WTC11 (cell line): ENCODE data around the gene SCNM1. TPM values are rescaled to one million over a fixed set of nuclear protein-coding genes. Genes with fewer than 3 reads are reported as not detected.

Experiments
- ATAC-seq: fragments of 200-7000 bp; cut with Tn5 transposase; 2 replicates; pipeline ENCODE4 v1.10.0; 2021; ENCODE audit warnings: mild to moderate bottlenecking, moderate library complexity
- CTCF ChIA-PET: fragments of 300-600 bp; sonication (Branson Sonifier 250); formaldehyde crosslinking; loops from one replicate; lab custom pipeline; 2021; ENCODE audit warnings: antibody characterized with exemption; lab: Charles Lee
- POLR2A ChIA-PET: fragments of 350-600 bp; sonication (Branson Sonifier 250); formaldehyde crosslinking; loops from one replicate; lab custom pipeline; 2021; ENCODE audit warnings: antibody characterized with exemption; lab: Charles Lee
- DNase-seq: peaks from one replicate; pipeline ENCODE4 v3.0.0; 2021; ENCODE audit warnings: low spot score
- H3K27ac Mint-ChIP-seq: 2 replicates; pipeline ENCODE4 v1.8.0; 2021; ENCODE audit warnings: mixed read lengths
- H3K27me3 Mint-ChIP-seq: 2 replicates; pipeline ENCODE4 v1.8.0; 2021; ENCODE audit warnings: low read depth, mild to moderate bottlenecking, moderate library complexity, mixed read lengths
- H3K36me3 Mint-ChIP-seq: 2 replicates; pipeline ENCODE4 v1.8.0; 2021; ENCODE audit warnings: mixed read lengths
- H3K4me1 Mint-ChIP-seq: 2 replicates; pipeline ENCODE4 v1.8.0; 2022; ENCODE audit warnings: mixed read lengths
- H3K4me3 Mint-ChIP-seq: 2 replicates; pipeline ENCODE4 v1.8.0; 2021; ENCODE audit warnings: mild to moderate bottlenecking, moderate library complexity, mixed read lengths
- H3K9me3 Mint-ChIP-seq: 2 replicates; pipeline ENCODE4 v1.8.0; 2021; ENCODE audit warnings: mixed read lengths
- AFF4 ChIP-seq: sonication (generic); formaldehyde crosslinking; IDR thresholded peaks from 2 replicates; pipeline ENCODE4 v1.8.1; 2023; ENCODE audit warnings: mild to moderate bottlenecking, missing genetic modification reagents, borderline replicate concordance
- CTCF ChIP-seq: fragments of 200-600 bp; IDR thresholded peaks from 2 replicates; pipeline ENCODE4 v1.8.0; 2022; ENCODE audit warnings: antibody characterized with exemption
- E2F1 ChIP-seq: sonication (generic); formaldehyde crosslinking; IDR thresholded peaks from 2 replicates; pipeline ENCODE4 v1.8.0; 2022; ENCODE audit warnings: mild to moderate bottlenecking, missing genetic modification reagents
- EMX1 ChIP-seq: fragments of 250-450 bp; sonication (Bioruptor Pico); IDR thresholded peaks from 2 replicates; pipeline ENCODE4 v1.8.0; 2021; ENCODE audit warnings: mild to moderate bottlenecking
- FOXP4 ChIP-seq: sonication (generic); formaldehyde crosslinking; IDR thresholded peaks from 2 replicates; pipeline ENCODE4 v1.8.0; 2022; ENCODE audit warnings: mild to moderate bottlenecking, missing genetic modification reagents
- HMGXB4 ChIP-seq: sonication (generic); formaldehyde crosslinking; IDR thresholded peaks from 2 replicates; pipeline ENCODE4 v1.8.1; 2023; ENCODE audit warnings: mild to moderate bottlenecking, moderate library complexity, missing genetic modification reagents
- NR1H2 ChIP-seq: sonication (generic); formaldehyde crosslinking; IDR thresholded peaks from 2 replicates; pipeline ENCODE4 v1.9.0; 2021; ENCODE audit warnings: mild to moderate bottlenecking, moderate library complexity, missing genetic modification reagents
- NR3C1 ChIP-seq: sonication (generic); formaldehyde crosslinking; conservative IDR thresholded peaks from 2 replicates; pipeline ENCODE4 v1.8.1; 2023; ENCODE audit warnings: low read depth, mild to moderate bottlenecking, missing genetic modification reagents
- OVOL2 ChIP-seq: fragments of 250-450 bp; sonication (Bioruptor Pico); IDR thresholded peaks from 2 replicates; pipeline ENCODE4 v1.9.0; 2021; ENCODE audit warnings: mild to moderate bottlenecking, borderline replicate concordance
- ZNF121 ChIP-seq: sonication (generic); formaldehyde crosslinking; IDR thresholded peaks from 2 replicates; pipeline ENCODE4 v1.8.0; 2023; ENCODE audit warnings: missing genetic modification reagents
- ZNF281 ChIP-seq: sonication (generic); formaldehyde crosslinking; IDR thresholded peaks from 2 replicates; pipeline ENCODE4 v1.8.0; 2023; ENCODE audit warnings: mild to moderate bottlenecking, missing genetic modification reagents
- ZNF317 ChIP-seq: sonication (generic); formaldehyde crosslinking; IDR thresholded peaks from 2 replicates; pipeline ENCODE4 v1.8.1; 2023; ENCODE audit warnings: low read depth, mild to moderate bottlenecking, moderate library complexity, missing genetic modification reagents, borderline replicate concordance
- total RNA-seq: library from RNA; stranded (reverse); gene quantifications from 3 replicates; pipeline ENCODE4 v1.2.3, GENCODE V29; 2021

Gene SCNM1
- total RNA-seq, 1 experiment from 2014 or later: 45.3 TPM

- no peak for TF ChIP-seq FOXP4 (CRISPR knock-in tag)
- Mint-ChIP-seq H3K4me1 (no peaks in the 10 kb centered on the region), H3K9me3 (no peaks in the 10 kb centered on the region), H3K36me3 (peaks cover 34% of the 10 kb centered on the region), H3K27me3 (no peaks in the 10 kb centered on the region), H3K27ac (no peak overlapping the region), H3K4me3 (no peak overlapping the region)
- ATAC-seq: no peak
- no peak for DNase-seq
- POLR2A ChIA-PET: no interaction called here
- CTCF ChIA-PET: interaction anchor here (0.5 to 1.9 kb wide), 5 partner anchors 9 to 195 kb away, joined by 3 to 13 read pairs (median 7); partner anchors contain the start of genes LYSMD1, SCNM1 and VPS72
These were observed 9.2 kb downstream of the SCNM1 start for GRCh38 chr1:151175041-151175741.

GRCh38 chr1:151175863-151176262 lies 9.9 kb downstream of the SCNM1 start, which contains the start of gene TMOD4:
Gene TMOD4 (minus strand): TSS chr1:151175981. CDS start chr1:151174875, 1,106 bp downstream.
- H3K9me3 Mint-ChIP-seq: no peaks in the 10 kb centered on the region
- DNase-seq: peak; percentile 19
- TF ChIP-seq CTCF (peak; percentile 51), NR3C1 (CRISPR knock-in tag) (no peak)
- H3K27me3 Mint-ChIP-seq: no peaks in the 10 kb centered on the region
- no peak within 1 kb of the TSS for H3K4me3 Mint-ChIP-seq
- H3K27ac Mint-ChIP-seq: no peak within 1 kb of the TSS
- POLR2A ChIA-PET: no interaction called here
- CTCF ChIA-PET: interaction anchor here (0.6 to 1.9 kb wide), 6 partner anchors 10 to 125 kb away, joined by 3 to 13 read pairs (median 5); partner anchors contain the start of genes LYSMD1, SCNM1 and VPS72
- H3K36me3 Mint-ChIP-seq: peaks cover 41% of the 10 kb centered on the region
- ATAC-seq: peak; percentile 92
- no peaks in the 10 kb centered on the region for H3K4me1 Mint-ChIP-seq

GRCh38 chr1:151176514-151177045 lies 10.6 kb downstream of the SCNM1 start:
- ATAC-seq (no peak), DNase-seq (no peak)
- Mint-ChIP-seq H3K27me3 (no peaks in the 10 kb centered on the region), H3K4me1 (no peaks in the 10 kb centered on the region), H3K9me3 (no peaks in the 10 kb centered on the region), H3K4me3 (no peak overlapping the region), H3K27ac (no peak overlapping the region), H3K36me3 (peaks cover 48% of the 10 kb centered on the region)
- TF ChIP-seq OVOL2 (CRISPR knock-in tag) (no peak), NR1H2 (no peak)
- CTCF ChIA-PET: interaction anchor here (0.7 to 1.9 kb wide), 5 partner anchors 10 to 124 kb away, joined by 3 to 8 read pairs (median 6); partner anchors contain the start of genes LYSMD1, SCNM1 and VPS72
- POLR2A ChIA-PET: no interaction called here

- POLR2A ChIA-PET: interaction anchor here (0.7 kb wide), 1 partner anchor 16 kb away, joined by 3 read pairs; no protein-coding TSS in a partner anchor
- no peak overlapping the region for H3K27ac Mint-ChIP-seq
- H3K4me3 Mint-ChIP-seq: no peak overlapping the region
- H3K36me3 Mint-ChIP-seq: peaks cover 58% of the 10 kb centered on the region
- ATAC-seq (no peak), DNase-seq (no peak)
- peaks cover 9% of the 10 kb centered on the region for H3K4me1 Mint-ChIP-seq
- CTCF ChIA-PET: no interaction called here
- no peaks in the 10 kb centered on the region for H3K27me3 Mint-ChIP-seq
- no peak for TF ChIP-seq ZNF121 (CRISPR knock-in tag)
- TF ChIP-seq EMX1 (CRISPR knock-in tag): no peak
- TF ChIP-seq AFF4 (CRISPR knock-in tag): no peak
- TF ChIP-seq ZNF281 (CRISPR knock-in tag): no peak
- TF ChIP-seq E2F1 (CRISPR knock-in tag): no peak
- no peak for TF ChIP-seq HMGXB4 (CRISPR knock-in tag)
- TF ChIP-seq ZNF317 (CRISPR knock-in tag): no peak
- no peaks in the 10 kb centered on the region for H3K9me3 Mint-ChIP-seq
These were observed 18.3 kb downstream of the SCNM1 start for GRCh38 chr1:151184211-151184610.
